Measurements from ENCODE around the gene MLKL.
"Not testable (repeated sequence)": the region's sequence is repeated elsewhere in the genome, so short reads cannot be mapped to it uniquely, and the experiment has no call there.

Gene MLKL

GRCh38 chr16:74677868-74678267 is 22.8 kb downstream of the MLKL start:
- H3K27ac ChIP-seq = no peak overlapping the region
- TF ChIP-seq CTCF (IDR thresholded peaks at IDR 0.05) (no peak), ZFX (IDR thresholded peaks at IDR 0.05; ENCODE audit: borderline replicate concordance) (no peak)

GRCh38 chr16:74673876-74674275 is 26.8 kb downstream of the MLKL start:
- no peak for TF ChIP-seq CTCF (IDR thresholded peaks at IDR 0.05)
- no peak for TF ChIP-seq ZFX (IDR thresholded peaks at IDR 0.05; ENCODE audit: borderline replicate concordance)
- H3K27ac ChIP-seq = no peak overlapping the region

GRCh38 chr16:74668877-74669276 is 31.8 kb downstream of the MLKL start:
- not testable (repeated sequence) for H3K27ac ChIP-seq

GRCh38 chr16:74667255-74667700 is 33.4 kb downstream of the MLKL start:
- peak overlapping the region; percentile 80 for H3K27ac ChIP-seq
- no peak for TF ChIP-seq ZFX (IDR thresholded peaks at IDR 0.05; ENCODE audit: borderline replicate concordance)
- no peak for TF ChIP-seq CTCF (IDR thresholded peaks at IDR 0.05)

- TF ChIP-seq ZFX (IDR thresholded peaks at IDR 0.05; ENCODE audit: borderline replicate concordance) (no peak), CTCF (IDR thresholded peaks at IDR 0.05) (no peak)
- H3K27ac ChIP-seq = peak within 1 kb of the TSS; percentile 80
Observed at GRCh38 chr16:74666425-74667254, 34.0 kb downstream of the MLKL start, which contains the start of gene RFWD3. Gene RFWD3 (minus strand): TSS chr16:74666877. CDS start chr16:74661449, 5,428 bp downstream.

GRCh38 chr16:74666010-74666421 is 34.6 kb downstream of the MLKL start:
- TF ChIP-seq ZFX (IDR thresholded peaks at IDR 0.05; ENCODE audit: borderline replicate concordance) (no peak), CTCF (IDR thresholded peaks at IDR 0.05) (no peak)

GRCh38 chr16:74661064-74661463 is 39.6 kb downstream of the MLKL start:
- no peak overlapping the region for H3K27ac ChIP-seq
- TF ChIP-seq ZFX (IDR thresholded peaks at IDR 0.05; ENCODE audit: borderline replicate concordance) (no peak), CTCF (IDR thresholded peaks at IDR 0.05) (no peak)

More at GRCh38 chr16:74666010-74666421, 34.6 kb downstream of the MLKL start:
- peak overlapping the region; percentile 80 for H3K27ac ChIP-seq
